GM12892 (cell line): ENCODE results near the gene RPS3.

ENCODE experiments used
- POLR2A ChIP-seq: IDR thresholded peaks from 2 replicates; pipeline ENCODE4 v1.6.1; 2011; ENCODE audit warnings: low read depth, low read length, control low read depth
- POLR2AphosphoS5 ChIP-seq: IDR thresholded peaks from 2 replicates; pipeline ENCODE4 v1.6.1; 2011; ENCODE audit warnings: low read depth, low read length, control low read depth
- TAF1 ChIP-seq: IDR thresholded peaks from 2 replicates; pipeline ENCODE4 v1.6.1; 2011; ENCODE audit warnings: low read depth, mild to moderate bottlenecking, control low read depth, low read length, borderline replicate concordance

GRCh38 chr11:75425422-75425821, 26.1 kb downstream of the RPS3 start:
- TF ChIP-seq TAF1 (no peak), POLR2A (no peak), POLR2AphosphoS5 (no peak)
